GM18526 (cell line): ENCODE results near the gene TMEM269.

Experiments used
- POLR2A ChIP-seq: IDR thresholded peaks from 3 replicates; pipeline ENCODE4 v1.6.1; 2011; ENCODE audit not compliant: insufficient read length; ENCODE audit errors: extremely low read depth

TMEM269 gene, protein sequence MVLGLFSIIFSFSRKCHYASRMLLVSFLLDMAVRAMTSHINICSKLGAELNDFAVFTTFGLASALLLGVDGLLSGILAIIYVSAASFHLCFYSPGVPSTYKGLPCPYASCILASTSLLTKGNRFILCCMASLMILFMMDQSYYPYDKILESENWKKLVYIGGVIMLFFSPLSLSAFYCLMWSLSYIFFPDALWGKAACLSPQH

DNA sequence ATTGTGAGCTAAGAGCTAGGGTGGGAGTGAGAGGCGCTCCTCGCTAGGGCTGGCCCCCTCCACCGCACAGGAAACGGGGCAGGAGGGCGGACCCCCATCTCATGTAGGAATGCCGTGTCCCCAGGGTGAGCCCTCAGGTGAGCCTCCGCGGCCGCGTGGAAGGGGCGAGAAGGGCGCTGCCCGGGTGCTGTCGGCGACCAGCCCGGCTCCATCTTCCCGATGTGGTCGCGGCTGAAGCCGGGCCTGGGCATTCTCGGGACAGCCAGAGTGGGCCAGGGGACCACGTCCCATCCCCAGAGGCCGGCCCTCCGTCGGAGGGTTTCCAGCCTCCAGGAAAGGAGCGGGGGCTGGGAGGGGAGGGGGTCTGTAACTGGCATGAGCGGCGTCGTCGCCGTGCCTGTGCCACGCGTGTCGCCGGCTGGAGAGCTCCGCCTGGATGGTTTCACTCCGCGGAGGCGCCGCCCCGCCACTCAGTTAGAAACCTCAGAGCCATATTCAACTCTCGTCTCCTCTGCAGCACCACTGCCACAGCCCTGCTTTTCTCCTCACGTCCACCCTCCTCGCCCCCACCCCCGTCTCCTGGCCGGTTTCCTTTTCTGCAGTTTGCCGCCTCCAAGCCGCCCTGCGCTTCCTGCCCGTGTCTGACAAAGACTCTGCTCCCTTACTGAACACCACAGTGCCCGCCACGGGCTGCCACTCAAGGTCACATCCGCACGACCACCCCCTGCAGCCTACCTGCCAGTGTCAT is at the start of gene TMEM269:
TSS of gene TMEM269 (plus strand) at position 46 of the 748 bp plus-strand sequence. CDS start 4,903 bp downstream, outside the sequence.
- TF ChIP-seq POLR2A, result no peak

DNA sequence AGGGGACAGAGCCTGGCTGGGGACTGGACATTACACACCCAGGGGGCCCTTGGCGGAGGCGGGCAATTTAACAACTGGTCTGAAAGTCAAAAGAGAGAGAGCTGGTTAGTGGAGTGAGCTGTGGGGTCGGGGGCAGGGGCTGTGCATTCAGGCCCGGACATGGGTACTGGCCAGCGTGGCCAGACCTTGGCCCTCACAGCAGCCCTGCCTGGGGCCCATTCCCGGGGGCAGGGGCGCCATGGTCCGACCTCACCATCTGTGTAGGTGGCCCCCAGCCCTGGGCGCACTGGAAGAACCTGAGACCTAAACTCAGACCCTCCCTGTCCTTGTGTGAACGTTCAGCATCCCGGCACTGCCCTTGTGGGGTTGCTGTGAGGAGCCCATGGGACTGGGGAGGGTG is 49.7 kb upstream of the TMEM269 start:
- no peak for TF ChIP-seq POLR2A

DNA sequence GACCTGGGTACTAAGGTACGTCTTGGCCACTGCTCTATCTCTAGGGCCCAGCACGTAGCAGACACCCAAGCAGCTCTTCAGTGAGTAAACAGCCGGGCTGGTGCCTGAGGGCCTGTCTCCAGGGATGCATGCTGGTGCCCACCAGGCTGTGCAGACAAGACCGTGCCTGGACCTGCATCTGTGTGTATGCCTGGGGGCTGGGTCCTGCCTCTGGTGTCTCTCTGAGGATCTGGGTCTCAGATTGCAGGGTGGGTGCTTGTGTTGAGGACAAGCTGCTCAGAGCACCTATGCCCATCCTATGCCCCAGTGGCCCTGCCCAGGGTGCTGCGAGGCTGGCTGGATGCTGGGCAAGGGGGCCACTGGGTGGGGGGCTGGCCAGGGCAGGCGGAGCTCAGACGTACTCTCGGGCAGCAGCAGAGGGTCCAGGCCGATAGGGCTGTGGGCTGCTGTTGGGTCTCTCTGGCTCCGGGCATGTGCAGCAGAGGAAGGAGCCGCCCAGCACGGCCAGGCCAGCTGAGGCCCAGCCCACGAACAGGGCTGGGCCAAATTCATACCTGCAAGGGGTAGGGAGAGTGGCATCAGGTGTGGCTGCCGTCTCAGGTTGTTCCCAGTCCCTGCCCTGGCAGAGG is 49.2 kb upstream of the TMEM269 start:
- no peak for TF ChIP-seq POLR2A

DNA sequence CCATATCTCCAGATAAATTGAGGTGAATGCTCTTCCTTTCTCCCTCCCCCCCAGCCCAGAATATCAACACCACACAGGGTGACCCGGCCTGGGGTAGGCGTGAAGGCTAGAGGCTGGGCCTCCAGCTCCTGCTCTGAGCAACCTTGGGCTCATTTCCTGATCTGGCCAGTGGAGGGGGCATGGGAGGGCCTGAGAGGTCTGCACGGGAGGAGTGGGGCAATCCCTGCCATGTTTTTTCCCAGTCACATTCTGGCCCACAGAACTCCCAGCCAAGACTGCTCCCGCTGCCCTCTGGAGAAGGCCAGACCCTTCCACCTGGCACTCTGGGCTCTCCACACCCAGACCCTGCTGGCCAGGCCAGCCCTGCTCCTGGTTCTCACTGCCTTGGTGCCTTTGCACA is 48.6 kb upstream of the TMEM269 start:
- TF ChIP-seq POLR2A, result no peak

DNA sequence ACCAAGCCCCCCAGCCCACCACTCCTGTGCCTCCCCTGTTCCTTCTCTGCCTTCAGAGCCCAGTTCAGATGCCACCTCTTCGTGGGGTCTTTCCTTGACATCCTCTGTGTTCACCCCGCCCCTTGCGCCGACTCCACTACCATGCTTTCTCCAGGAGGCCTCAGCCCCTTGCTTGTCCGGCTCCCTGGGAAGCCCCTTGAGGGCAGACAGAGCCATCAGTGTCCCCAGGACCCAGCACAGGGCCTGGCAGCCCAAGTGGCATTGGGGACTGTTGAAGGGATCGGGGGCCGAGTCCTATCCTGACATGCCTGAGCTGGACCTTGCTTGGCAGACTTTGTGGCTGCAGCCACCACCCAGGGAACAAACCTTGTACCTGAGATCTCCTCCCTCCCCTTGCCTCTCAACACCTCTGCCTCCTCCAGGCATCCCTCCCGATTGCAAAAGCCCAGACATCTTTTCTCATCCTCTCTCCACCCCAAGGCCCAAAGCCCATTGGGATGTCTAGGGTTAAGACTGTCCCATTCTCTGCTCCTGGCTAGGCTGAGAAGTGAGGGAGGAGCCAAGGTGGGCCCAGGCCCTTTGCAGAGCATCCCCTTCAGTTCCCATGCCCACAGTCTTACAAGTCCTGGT is 48.1 kb upstream of the TMEM269 start:
- no peak for TF ChIP-seq POLR2A

DNA sequence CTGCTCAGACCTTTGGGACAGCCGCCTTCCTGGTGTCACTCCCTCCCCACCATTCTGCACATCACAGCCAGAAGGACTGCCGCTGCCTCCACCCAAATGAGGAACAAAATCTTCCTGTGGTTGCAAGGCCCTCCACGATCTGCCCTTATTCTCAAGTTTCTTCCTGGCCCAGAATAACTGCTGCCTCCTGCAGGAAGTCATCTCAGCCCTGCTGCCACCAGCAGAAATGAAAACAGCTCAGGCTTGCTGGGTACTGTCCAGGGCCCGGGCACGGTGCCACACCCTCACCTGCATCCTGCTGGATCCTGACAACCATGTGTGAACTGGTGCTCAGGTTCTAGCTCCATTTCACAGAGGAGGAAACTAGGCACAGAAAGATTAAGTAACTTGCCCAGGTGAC is 47.5 kb upstream of the TMEM269 start:
- TF ChIP-seq POLR2A, result no peak

DNA sequence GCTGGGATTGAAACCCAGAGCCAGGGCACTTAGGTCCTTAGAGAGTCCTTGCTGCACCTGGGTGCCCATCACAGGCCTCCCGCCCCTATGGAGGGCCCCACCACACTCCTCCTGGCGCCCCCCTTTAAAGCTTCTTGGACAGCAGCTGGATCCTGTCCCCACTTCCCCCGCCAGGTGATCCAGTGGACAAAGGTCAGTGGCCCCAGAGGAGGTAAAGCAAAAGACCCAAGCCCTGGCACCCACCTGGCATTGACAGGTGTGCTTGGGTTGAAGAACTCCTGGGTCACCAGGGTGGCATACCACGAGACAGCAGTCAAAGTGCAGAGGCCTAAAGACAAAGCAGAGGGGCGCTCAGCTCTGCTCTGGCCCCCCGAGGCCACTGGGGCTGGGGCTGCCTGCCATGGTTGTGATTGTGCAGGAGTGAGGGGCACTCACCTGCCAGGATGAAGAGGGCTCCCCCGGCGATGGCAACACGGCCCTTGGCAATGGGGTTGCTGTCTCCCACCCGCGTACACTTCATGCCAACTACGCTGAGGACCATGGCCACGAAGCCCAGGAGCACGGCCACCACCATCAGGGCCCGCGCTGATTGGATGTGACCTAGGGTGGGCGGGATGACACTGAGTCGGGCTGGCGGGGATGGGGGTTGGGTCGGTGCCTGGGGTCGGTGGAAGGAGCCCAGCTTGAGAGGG is 46.7 kb upstream of the TMEM269 start:
- no peak for TF ChIP-seq POLR2A

DNA sequence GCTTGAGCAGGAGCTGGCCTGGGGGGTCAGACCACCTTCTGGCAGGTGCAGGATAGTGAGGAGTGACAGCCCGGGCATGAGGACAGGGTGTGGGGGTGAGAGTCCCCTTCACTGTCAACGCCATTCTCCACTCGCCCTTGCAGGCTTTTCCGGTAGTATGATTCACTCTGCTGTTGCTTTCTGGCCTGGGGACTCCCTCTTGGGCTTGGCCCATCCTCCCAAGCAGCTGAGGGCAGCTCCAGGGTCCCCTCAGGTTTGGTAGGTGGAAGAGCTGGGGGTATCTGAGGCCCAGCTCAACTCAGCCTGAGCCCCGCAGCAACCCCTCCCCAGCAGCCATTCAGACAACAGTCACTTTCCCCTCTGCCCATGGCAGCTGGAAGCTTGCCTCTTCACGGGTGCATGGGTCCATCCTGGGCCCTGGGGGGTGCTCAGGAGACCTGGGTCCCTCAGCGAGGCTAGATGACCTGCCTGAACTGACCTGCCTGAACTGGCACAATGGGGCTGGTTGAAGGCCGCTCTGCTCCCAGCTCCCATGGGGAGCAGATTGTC is 46.0 kb upstream of the TMEM269 start:
- no peak for TF ChIP-seq POLR2A

DNA sequence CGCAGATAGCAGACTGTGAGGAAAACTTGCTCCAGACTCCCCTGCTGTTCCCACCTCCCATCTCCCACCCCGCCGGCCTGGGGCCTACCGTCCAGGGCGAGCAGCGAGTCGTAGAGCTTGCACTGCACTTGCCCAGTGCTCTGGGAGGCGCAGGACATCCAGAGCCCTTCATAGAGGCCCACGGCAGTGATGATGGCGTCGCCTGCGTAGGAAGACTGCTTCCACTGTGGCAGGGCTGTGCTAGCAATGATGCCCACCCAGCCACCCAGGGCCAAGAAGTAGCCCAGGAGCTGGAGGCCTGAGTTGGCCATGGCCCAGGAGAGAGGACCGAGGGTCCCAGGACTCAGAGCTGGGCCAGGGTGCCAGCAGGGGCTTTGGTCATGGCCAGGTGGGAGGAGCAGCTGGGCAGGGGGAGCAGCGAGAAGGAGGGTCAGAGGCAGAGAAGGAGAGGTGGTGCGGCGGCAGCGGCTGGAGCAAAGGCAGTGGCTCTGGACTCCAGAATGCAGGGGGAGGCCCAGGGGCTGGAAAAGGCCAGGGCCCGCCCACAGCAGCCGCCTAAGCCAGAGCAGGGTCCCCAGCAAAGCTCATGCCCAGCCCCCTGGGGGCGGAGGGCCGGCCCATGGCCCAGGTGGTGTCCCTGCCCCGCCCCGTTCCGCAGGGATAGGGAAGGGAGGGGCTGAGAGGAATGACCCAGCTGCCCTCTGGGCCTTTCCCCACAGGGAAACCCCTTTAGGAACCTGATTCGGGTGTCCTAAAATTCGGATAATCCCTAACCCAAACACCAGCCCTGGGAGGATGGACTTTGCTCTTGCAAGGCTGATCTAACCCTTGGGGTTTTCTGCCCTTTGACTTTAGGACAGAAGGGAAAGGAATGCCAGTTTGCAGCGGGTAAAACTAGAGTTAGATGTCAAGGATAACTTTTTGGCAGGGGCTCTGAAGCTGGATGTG is 44.8 kb upstream of the TMEM269 start, which contains the start of gene CLDN19:
TSS of gene CLDN19 (minus strand) at position 484 of the 948 bp plus-strand sequence. CDS start at position 311, 173 bp downstream.
- no peak for TF ChIP-seq POLR2A

DNA sequence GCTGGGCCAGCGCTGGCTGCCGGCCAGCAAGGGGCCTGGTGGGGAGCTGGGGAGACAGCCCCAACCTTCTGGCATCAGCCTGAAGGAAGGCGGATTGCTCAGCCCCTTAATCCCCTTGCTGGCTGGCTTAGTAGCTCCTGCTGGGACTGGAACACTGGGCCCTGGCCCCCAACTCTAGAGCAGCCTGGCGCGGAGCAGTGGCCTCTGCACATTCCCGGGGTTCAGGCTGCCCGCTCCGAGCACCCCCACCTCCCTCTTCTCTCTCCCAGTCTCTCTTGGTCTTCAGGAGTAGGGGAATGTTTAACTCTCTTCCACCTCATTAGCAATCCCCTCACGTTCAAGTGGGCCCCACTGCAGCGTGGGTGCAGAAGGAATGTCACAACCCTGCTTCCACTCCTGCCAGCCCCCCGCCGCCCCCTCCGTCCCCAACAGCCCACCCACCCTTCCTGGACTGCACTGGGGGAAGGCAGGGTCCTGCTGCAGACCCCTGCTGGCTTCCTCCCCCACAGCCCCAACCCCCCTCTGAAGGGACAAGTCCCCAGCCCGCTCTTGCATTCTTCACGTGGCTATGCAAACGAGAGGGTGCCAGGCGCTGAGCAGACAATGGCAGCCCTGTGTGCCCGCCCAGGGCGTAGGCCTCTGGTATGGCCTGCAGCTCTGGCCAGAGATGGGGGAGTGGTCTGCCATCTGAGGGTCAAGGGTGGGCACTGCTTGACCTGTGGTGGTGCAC is 43.8 kb upstream of the TMEM269 start:
- no peak for TF ChIP-seq POLR2A

DNA sequence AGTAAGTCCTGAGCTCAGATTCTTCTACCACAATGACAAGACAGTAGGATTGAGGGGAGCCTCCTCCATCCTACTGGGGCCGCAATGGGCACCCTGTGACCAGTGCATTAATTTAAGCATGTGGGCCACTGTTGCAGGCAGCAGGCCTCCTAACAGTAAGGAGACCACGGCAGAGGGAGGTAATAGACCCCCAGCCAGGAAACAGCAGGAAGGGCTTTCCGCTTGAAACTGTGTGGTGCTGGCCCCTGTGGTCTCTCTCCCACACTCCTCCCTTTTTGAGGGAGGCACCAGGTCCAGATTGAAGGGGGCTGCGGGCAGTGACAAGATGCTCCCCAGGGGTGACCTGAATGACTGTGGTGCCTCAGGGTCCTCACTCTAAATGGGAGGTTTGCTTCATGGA is 43.1 kb upstream of the TMEM269 start:
- TF ChIP-seq POLR2A, result no peak

DNA sequence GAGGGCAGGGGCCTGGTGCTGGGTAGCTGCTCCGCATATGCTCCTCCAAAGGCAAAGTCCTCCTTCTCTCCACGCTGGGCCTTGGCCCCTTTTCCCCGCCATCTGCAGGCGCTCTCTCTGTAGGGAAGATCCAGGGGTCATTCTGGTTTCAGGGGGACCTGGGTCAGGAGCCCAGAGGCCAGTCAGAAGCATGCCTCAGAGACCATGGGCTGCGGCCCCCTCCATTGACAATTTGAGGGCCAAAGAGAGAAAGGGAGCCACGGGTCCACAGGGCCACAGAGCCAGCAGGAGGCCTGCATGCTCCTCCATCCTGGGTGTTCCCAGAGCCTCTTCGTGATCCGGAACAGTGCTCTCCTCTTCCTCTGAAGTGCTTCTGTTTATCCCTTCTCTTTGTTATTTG is 42.6 kb upstream of the TMEM269 start:
- TF ChIP-seq POLR2A, result no peak
